Liver (tissue), 3 donors: ENCODE data around the gene NRG3.

Experiments used
- EGR1 ChIP-seq, 2 donors: IDR thresholded peaks; 2 replicates each; pipeline ENCODE4 v1.6.1; 2016 to 2018; ENCODE audit warnings: antibody characterized with exemption in 2 of 2, low read depth in 2 of 2
- GABPA ChIP-seq, 2 donors: IDR thresholded peaks in 1 of 2; conservative IDR thresholded peaks in 1 of 2; 2 replicates each; pipeline ENCODE4 v1.6.1; 2016; ENCODE audit warnings: antibody characterized with exemption in 2 of 2, mild to moderate bottlenecking in 1 of 2, moderate library complexity in 1 of 2
- HNF4G ChIP-seq: IDR thresholded peaks from 2 replicates; pipeline ENCODE4 v1.6.1; 2016; ENCODE audit warnings: antibody characterized with exemption
- RAD21 ChIP-seq, 2 donors: IDR thresholded peaks; 2 replicates each; pipeline ENCODE4 v1.6.1; 2016; ENCODE audit warnings: antibody characterized with exemption in 2 of 2, mild to moderate bottlenecking in 2 of 2
- SP1 ChIP-seq: IDR thresholded peaks from 2 replicates; pipeline ENCODE4 v1.6.1; 2018; ENCODE audit warnings: antibody characterized with exemption, mild to moderate bottlenecking
- YY1 ChIP-seq: IDR thresholded peaks from 2 replicates; pipeline ENCODE4 v1.6.1; 2016; ENCODE audit warnings: antibody characterized with exemption, mild to moderate bottlenecking
- TF ChIP-seq, protein P1 (sequence below): IDR thresholded peaks from 2 replicates; pipeline ENCODE4 v1.6.1; 2016; ENCODE audit warnings: antibody characterized with exemption
- TF ChIP-seq, protein P2 (sequence below): fragments of 150-350 bp; IDR thresholded peaks from 2 replicates; pipeline ENCODE4 v1.5.1; 2017; ENCODE audit warnings: improper control_type of control experiment, low read depth, low read length; ENCODE audit not compliant: missing input control
- TF ChIP-seq, protein P3 (sequence below): IDR thresholded peaks from 2 replicates; pipeline ENCODE4 v1.6.1; 2016; ENCODE audit warnings: antibody characterized with exemption, mild to moderate bottlenecking
- TF ChIP-seq, protein P4 (sequence below): IDR thresholded peaks from 2 replicates; pipeline ENCODE4 v1.6.1; 2016; ENCODE audit warnings: antibody characterized with exemption
- TF ChIP-seq, protein P5 (sequence below): IDR thresholded peaks from 2 replicates; pipeline ENCODE4 v1.6.1; 2016; ENCODE audit warnings: antibody characterized with exemption
- donor health status: healthy.
- donor health status: healthy.

DNA sequence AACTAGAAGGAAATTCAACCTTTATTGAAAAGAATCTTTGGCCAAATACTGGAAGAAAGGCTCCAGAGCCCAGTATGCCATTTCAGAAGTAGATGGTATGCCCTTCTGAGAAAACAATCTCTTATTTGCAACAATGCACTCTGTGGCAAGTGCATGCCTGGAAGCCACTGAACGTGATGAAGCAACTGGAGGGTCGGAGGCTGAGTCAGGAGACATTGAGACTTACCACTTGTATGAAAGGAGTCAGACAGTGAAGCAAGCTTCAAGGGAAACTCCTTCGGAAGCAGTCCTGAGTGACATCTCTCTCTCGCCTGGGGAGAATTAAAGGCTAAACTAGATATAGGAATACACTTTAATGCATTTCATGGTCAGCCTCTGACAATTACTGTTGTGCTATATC lies 353.7 kb downstream of the NRG3 start:
- TF ChIP-seq, protein P1, sequence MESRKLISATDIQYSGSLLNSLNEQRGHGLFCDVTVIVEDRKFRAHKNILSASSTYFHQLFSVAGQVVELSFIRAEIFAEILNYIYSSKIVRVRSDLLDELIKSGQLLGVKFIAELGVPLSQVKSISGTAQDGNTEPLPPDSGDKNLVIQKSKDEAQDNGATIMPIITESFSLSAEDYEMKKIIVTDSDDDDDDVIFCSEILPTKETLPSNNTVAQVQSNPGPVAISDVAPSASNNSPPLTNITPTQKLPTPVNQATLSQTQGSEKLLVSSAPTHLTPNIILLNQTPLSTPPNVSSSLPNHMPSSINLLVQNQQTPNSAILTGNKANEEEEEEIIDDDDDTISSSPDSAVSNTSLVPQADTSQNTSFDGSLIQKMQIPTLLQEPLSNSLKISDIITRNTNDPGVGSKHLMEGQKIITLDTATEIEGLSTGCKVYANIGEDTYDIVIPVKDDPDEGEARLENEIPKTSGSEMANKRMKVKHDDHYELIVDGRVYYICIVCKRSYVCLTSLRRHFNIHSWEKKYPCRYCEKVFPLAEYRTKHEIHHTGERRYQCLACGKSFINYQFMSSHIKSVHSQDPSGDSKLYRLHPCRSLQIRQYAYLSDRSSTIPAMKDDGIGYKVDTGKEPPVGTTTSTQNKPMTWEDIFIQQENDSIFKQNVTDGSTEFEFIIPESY, result no peak
- TF ChIP-seq, protein P2, sequence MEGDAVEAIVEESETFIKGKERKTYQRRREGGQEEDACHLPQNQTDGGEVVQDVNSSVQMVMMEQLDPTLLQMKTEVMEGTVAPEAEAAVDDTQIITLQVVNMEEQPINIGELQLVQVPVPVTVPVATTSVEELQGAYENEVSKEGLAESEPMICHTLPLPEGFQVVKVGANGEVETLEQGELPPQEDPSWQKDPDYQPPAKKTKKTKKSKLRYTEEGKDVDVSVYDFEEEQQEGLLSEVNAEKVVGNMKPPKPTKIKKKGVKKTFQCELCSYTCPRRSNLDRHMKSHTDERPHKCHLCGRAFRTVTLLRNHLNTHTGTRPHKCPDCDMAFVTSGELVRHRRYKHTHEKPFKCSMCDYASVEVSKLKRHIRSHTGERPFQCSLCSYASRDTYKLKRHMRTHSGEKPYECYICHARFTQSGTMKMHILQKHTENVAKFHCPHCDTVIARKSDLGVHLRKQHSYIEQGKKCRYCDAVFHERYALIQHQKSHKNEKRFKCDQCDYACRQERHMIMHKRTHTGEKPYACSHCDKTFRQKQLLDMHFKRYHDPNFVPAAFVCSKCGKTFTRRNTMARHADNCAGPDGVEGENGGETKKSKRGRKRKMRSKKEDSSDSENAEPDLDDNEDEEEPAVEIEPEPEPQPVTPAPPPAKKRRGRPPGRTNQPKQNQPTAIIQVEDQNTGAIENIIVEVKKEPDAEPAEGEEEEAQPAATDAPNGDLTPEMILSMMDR, result no peak
- TF ChIP-seq, protein P3, sequence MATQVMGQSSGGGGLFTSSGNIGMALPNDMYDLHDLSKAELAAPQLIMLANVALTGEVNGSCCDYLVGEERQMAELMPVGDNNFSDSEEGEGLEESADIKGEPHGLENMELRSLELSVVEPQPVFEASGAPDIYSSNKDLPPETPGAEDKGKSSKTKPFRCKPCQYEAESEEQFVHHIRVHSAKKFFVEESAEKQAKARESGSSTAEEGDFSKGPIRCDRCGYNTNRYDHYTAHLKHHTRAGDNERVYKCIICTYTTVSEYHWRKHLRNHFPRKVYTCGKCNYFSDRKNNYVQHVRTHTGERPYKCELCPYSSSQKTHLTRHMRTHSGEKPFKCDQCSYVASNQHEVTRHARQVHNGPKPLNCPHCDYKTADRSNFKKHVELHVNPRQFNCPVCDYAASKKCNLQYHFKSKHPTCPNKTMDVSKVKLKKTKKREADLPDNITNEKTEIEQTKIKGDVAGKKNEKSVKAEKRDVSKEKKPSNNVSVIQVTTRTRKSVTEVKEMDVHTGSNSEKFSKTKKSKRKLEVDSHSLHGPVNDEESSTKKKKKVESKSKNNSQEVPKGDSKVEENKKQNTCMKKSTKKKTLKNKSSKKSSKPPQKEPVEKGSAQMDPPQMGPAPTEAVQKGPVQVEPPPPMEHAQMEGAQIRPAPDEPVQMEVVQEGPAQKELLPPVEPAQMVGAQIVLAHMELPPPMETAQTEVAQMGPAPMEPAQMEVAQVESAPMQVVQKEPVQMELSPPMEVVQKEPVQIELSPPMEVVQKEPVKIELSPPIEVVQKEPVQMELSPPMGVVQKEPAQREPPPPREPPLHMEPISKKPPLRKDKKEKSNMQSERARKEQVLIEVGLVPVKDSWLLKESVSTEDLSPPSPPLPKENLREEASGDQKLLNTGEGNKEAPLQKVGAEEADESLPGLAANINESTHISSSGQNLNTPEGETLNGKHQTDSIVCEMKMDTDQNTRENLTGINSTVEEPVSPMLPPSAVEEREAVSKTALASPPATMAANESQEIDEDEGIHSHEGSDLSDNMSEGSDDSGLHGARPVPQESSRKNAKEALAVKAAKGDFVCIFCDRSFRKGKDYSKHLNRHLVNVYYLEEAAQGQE, result no peak
- no peak for TF ChIP-seq GABPA (IDR thresholded peaks at IDR 0.05 in 1 of 2, conservative IDR thresholded peaks at IDR 0.05 in 1 of 2)
- no peak for TF ChIP-seq RAD21 (IDR thresholded peaks at IDR 0.05)
- no peak for TF ChIP-seq YY1
- TF ChIP-seq, protein P4, sequence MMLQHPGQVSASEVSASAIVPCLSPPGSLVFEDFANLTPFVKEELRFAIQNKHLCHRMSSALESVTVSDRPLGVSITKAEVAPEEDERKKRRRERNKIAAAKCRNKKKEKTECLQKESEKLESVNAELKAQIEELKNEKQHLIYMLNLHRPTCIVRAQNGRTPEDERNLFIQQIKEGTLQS, result no peak
- TF ChIP-seq SP1, result no peak
- TF ChIP-seq EGR1 (IDR thresholded peaks at IDR 0.05; ENCODE audit: low read depth in 2 of 2), result no peak
- TF ChIP-seq, protein P5, sequence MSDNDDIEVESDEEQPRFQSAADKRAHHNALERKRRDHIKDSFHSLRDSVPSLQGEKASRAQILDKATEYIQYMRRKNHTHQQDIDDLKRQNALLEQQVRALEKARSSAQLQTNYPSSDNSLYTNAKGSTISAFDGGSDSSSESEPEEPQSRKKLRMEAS, result no peak
- no peak for TF ChIP-seq HNF4G
